Stimulated activated CD8-positive, alpha-beta memory T cell treated with anti-CD3 and anti-CD28 coated beads, Interleukin-12 subunit alpha, Interleukin-12 subunit beta, amount 100 ng/mL, for 1 hour (primary cell): Measurements from ENCODE around the gene NEDD4L.
"Not testable (repeated sequence)": the region's sequence is repeated elsewhere in the genome, so short reads cannot be mapped to it uniquely, and the experiment has no call there.

Experiments
- DNase-seq: peaks from one replicate; pipeline ENCODE4 v3.0.0-alpha.2; 2020; ENCODE audit warnings: low read depth

NEDD4L gene

DNA sequence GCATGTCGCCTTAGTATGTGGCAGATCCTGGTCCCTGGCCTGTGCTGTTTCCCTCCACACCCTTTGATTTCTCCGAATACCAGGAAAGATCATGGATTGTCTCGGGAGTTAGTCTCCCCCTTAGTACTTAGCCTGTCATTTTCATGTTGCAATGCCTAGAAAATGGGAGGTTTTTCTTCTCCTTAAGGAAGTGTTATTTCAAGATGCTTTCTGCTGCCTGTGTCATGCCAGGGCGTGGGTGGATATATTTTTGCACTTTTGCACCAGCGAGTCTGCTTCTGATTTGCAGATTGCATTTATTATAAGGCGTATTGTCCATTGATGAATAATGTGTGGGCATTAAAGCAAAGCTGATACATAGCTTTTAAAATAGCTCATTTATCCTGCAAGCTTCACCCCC lies 223.5 kb downstream of the NEDD4L start:
- no peak for DNase-seq

DNA sequence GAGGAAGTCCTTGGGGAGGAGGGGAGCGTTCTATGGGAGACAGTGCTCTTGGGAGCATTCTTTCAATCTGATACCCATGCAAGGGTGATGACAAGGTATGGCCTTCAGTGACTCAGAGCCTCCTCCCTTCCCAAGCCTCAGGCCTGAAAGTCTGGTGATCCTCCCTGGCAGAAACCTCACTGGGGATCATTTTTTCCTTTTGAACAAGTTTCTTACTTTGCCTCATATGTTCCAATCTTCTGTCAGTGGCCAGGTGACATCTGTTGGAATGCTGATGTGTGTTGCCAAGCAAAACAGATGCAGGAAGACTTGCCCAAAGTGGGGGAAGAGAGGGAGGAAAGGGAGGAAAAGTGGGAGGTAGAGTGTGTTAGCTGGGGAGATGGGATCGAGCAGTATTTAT lies 224.8 kb downstream of the NEDD4L start:
- no peak for DNase-seq

DNA sequence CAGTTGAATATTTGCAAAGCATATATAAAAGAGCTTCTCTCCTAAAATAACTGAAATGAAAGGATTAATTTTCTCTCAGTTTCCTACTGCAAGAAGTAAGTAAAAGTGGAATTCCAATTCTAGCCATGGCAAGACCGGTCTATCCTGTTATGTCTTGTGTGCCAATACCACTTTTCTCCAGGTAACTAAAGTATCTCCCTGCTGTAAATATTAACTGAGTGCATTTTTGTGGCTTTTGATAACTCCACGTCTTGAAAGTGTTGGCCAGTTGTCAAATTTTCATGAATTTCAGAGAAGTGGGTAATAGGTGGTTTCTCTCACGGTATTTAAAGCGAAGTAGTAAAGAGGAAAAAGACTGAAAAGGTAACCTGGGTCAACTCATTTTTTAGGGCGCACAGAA lies 225.9 kb downstream of the NEDD4L start:
- no peak for DNase-seq

DNA sequence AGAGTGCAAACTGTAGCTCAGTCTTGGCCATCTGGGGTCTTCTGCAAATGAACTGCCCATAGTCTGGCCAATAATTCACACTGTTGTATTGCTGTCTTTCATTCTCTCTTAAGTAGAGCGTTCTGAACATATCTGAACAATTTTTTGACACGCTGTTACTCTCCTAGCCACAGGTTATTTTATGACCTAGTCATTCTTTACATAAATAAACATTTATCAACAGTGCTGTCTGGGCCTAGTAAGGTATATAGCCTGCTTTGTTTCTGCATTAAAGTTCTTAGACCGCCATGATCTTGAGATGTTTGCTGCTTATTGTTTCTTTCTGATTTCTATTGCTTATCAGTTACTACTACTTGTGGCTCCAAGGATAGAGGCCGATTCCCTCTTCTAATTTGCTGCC lies 226.4 kb downstream of the NEDD4L start:
- no peak for DNase-seq

DNA sequence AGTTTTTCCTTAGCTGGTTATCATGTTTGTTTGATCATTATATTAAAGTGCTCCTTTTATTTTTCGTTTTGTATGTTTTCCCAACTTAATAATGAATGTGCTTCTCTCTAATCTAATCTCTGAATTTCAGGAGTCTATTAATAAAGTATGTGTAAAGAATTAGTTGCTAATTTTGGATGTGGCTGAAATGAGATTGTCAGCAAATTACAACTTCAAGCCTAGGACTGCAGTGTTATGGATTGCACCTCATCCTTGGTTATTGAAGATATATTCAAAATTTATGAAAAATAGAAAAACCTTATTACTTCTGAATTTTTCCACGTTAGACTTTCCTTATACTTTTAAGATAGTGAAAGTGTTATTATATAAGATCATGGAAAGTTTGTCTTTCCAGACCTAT lies 227.7 kb downstream of the NEDD4L start:
- no peak for DNase-seq

DNA sequence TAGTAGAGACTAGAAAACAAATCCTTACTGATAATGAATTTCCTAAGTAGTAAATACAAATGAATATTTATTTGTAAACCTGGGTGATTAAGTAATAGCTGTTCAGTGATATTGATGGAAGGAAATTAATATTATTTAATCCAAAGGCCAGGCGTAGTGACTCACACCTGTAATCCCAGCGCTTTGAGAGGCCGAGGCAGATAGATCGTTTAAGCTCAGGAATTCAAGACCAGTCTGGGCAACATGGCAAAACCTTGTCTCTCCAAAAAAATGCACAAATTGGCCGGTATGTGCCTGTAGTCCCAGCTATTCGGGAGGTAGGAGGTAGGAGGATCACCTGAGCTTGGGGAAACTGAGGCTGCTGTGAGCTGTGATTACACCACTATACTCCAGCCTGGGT lies 228.2 kb downstream of the NEDD4L start:
- no peak for DNase-seq

DNA sequence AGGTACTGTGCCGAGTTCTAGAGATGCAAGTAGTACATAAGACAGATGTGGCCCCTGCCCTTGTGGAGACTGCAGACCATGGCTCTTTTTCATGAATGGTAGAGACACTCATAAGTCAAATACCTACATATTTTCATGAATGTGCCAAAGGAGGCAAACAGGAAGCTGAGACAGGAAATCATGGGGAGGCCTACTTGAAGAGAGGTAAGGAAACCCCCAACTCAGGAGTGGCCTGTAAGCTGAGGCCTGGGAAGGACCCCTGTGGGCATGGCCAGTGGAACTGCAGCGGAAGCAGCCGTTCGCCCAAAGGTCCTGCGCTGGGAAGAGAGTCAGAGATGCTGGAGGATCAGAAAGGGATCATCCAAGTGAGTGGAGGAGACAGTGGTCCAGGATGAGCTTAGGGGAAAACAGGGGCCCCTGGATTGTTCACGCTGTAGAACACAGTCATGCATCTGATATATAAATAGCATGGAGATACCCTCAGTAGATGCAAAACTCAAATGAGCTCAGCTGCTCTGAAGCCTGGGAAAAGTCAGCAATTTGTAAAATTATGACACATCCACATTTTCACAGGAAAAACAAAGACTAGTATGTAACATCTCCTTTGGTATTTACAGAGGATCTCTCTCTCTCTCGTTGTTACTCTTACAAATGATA lies 228.9 kb downstream of the NEDD4L start:
- no peak for DNase-seq

DNA sequence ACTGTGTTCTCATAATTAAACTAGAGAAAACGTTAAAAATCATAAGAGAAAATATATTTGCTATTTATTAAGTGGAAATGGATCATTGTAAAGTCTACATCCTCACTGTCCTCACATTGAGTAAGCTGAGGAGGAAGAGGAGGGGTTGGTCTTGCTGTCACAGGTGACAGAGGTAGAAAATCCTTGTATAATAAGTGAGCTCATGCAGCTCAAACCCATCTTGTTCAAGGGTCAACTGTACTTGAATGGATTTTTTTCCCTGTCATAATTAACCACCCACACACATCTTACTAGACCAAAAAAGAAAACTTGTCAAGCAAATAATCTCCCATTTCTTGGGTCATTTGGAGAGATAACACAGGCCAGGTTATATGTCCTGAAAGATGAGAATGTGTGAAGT lies 231.2 kb downstream of the NEDD4L start:
- DNase-seq, result no peak

DNA sequence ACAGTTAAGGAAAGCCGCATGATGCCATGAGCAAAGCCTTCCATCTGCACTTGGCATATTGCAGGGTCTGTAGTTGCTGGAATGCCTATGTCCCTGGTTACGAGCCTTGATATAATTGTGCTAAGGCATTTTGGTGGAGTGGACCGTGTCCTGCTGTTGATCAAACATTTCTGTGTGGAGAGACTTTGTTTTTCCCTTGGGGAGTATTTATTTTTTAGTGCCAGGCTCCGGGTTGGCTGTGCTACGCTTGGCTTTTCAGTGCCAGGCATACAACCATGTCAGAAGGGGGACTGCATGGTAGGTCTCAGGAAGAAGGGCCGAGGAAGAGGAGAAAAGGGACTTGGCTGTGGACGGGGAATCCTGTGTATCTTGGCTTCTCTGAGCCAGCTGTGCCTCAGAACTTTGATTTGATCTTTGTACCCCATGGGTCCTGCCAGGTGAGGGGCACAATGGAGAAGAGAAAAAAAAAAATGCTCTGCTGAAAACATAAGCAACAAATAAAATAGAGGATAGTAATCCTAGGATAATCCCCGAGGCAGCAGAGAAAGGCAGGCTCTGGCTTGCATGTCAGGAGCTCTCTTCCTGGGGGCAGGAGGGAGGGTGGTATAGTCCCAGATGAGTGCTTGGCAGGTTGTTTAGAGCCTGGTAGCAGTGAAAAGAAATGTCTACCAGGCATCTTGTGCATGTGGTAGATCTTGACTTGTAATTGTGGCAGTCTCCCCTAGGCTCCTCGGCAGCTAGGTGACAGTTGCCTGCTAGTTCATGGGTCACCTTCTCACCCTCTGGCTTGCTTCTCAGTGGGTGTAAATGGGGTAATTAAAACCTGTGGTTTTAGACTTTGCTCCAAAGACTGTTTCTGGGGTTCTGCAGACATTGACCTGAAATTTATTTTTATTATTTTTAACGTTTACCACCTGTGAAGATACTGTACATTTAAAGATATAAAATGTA lies 233.0 kb downstream of the NEDD4L start:
- DNase-seq, result no peak

DNA sequence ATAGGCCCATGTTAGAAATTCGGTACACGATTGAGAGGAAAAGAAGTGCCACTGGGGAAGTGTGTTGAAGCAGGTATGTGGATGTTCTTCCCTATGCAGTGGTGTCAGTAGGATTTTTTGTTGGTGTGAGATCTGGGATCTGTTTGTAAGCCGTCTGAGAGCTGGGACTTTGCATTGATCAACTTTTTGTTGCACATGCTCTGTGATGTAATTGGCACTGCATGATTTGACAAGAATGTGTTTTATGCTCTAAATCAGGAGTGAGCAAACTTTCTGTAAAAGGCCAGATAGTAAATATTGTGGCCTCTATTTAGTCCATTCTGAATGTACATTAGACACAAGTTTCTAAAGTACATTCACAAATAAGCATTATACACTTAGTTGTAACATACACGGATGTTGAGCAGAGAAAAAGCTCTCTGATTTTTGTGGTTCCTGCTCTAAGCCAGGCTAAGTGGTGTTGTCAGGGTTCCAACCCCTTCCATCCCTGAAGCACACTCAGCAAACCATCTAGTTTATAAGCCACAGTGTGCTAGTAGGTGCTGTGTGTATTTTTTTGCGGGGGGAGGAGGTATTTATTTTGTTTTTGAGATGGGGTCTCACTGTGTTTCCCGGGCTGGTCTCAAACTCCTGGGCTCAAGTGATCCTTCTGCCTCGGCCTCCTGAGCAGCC lies 235.6 kb downstream of the NEDD4L start:
- no peak for DNase-seq

DNA sequence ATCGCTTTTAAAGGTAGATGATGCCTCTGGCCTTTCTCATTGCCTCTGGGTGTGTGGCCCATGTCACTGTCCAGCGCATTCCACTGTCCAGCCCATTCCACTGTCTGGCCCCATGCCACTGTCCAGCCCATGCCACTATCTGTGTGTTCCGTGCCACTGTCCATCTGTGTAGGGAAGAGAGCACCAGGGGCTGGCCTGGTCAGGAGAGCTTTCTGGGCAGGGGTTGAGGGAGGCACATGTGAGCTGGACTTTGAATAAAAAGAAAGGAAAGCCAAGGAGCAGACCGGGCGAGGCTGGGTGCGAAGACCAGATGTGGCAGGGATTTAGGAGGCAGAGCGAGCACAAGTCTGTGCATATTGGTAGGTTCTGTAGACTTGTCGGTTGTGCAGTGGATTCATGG lies 236.2 kb downstream of the NEDD4L start:
- DNase-seq, result no peak

DNA sequence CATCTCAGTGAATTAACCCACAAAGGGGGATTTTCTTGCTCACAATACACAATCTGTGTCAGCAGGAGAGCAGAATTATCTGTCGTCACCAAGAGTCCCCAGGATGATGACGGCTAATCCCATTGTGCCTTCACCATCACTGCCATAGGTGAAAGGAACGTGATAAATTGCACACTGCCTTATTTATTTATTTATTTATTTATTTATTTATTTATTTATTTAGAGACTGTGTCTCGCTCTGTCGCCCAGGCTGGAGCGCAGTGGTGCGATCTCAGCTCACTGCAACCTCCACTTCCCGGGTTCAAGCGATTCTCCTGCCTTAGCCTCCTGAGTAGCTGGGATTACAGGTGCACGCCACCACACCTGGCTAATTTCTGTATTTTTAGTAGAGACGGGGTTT lies 238.8 kb downstream of the NEDD4L start:
- not testable (repeated sequence) for DNase-seq

DNA sequence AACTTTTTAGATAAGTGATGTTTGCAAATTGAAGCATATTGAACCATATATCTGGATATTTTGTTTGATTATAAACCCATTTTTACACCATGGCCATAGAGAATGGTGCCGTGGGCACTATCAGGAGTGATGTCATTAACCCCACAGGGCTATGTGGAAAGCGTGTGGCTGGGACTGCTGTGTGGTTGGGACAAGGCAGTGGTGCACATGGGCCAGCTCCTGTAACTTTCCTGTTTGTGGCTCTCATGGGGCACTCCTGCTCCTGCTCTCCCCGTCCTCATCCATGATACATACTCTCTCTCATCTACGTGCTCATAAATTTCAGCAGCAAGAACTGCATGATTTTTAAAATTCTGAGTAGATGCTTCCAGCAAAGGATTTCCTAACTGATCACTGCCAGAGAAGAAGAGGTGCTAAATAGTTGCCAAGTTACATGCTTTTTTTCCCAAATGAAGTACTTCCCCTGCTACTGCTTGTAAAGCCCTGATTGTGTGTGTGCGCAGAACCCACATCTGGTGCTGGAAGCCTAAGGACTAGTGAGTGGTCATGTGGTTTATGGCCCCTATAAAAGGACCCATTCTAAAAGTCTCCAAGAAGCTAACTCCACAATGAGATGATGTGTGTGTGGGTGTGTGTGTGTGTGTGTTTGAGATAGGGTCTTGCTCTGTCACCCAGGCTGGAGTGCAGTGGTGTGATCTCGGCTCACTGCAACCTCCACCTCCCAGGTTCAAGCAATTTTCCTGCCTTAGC lies 240.8 kb downstream of the NEDD4L start:
- no peak for DNase-seq

DNA sequence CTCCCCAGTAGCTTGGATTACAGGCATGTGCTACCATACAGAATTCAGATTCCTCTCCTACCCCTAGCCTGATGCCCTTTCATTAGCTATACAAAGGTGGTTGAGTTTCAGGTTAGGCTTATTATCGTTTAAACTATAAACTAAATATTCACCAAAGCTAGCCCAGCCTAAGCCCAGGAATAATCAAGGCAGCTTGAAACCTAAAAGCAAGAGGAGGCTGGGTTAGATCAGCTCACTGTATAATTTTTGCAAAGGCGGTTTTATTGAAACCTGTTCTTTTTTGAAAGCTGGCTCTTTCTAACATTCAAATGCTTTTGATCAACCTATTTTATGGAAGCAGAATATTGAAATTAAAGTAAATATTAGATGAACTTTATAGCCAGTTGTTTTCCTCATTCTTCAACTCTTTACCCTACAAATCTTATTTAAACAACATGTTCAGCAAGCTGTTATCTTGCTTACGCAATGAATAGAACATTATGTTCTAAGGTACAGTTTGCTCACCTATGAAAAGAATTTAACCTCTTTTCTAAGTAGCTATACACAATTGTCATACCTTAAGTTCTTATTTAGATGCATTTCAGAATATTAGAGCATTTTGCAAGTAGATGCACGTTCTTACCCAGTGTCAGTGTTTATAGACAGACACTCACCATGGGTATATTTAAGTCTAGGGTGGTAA lies 241.6 kb downstream of the NEDD4L start:
- no peak for DNase-seq

DNA sequence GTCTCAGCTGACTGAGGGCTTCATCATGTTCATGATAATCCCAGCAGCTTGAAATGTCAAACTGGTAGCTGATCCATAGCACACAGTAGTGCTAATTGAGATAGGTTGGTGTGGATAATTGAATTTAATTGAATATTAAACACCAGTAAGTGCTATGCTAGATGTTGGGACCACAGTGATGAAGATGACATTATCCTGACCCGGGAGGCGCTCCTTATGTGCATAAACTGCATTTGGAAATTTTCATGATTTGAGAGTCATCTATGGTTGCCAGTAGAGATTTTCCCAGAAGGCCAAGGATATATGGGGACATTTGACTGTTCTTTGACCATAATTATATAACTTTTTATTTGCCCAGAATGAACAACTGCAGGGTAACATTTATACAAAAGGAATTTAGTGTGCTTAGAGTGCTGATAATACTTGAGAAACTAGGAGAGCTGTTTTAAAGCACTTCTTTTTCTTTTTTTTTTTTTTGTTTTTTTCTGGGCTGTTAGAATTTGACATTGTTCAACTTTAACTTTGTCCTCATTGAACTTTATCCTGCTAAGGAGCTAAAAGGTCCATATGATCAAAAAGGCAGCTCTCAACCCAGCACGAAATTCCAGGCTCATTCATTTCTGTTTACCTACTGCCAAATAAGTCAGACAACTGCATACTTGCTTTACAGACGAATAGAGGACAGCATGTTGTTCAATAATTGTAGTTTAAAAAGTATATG lies 242.8 kb downstream of the NEDD4L start:
- no peak for DNase-seq

DNA sequence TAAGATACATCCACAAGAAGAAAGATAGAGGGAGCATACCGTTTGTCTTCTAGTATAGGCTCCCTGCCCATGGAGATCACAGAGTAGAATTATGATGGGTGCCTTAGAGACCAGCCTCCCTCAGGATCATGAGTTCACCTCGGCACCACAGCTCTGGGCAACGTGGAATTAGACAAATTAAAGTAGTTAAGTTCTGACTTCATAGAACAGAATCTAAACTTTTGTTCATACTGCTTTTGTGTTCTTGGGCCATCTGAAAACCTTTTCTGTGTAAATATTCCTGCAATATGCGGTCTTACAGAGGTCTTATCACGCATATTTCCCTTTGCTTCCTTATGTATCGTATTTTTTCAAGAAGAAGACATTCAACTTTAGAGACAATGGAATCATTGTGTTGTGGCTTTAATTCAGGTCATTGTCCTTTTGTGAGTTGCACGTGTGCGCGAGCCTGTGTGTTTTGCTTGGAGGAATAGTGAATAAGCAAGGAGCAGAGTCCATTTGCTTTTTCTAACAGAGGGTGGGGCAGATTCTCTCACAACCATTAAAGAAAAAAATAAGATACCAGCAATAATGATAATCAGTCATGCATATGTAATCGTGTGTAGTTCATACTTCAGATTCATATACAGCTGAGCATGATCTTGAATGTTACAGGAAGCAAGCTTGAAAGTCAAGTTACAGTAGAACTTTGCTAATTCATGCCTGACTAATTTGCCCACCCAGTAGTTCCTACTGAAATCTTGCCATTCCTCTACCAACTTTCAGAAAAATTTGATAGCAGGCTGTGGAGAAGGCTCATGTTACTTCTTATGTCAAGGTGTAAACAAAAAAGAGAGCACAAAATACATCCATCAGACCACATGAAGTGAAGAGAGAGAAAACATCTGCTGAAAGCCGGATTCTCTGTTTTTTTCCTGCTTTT lies 243.6 kb downstream of the NEDD4L start:
- no peak for DNase-seq

DNA sequence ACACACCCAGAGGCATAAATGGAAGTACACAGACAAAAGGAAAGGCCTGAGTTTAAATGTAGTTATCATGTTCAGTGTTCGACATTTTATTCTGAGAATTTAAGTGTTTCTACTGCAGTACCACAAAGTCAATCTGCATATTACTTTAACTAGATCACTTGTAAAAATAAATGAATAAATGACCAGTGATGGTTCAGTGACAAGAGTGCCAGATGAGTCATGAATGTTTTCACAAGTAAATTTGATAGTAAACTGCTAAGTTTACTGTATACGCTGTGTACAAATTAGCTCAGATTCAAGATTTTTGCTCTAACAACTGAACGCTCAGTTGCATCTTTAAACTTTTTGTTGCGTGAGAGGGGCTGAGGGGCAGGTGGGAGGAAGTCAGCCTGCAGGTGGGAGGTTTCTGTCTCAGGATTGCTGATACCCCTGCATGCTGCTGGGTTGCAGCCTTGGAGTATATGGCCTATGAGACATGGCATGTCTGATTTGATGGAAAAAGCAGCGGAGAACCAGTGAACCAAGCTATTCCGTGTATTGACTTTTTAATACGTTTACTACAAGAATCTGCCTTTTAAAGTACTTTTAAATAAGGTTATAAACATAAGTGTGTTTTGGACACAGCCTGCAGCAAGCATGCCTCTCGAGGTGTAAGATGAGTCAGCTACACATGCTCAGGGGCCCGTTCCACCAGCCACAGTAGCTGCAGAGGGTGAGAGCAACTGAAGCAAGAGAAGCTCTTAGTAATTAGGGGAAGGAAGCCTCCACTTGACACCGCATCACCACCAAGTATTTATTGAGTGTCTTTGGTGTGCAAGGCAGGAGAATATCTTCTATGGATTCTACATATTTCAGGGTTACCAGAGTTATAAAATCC lies 245.1 kb downstream of the NEDD4L start:
- no peak for DNase-seq

DNA sequence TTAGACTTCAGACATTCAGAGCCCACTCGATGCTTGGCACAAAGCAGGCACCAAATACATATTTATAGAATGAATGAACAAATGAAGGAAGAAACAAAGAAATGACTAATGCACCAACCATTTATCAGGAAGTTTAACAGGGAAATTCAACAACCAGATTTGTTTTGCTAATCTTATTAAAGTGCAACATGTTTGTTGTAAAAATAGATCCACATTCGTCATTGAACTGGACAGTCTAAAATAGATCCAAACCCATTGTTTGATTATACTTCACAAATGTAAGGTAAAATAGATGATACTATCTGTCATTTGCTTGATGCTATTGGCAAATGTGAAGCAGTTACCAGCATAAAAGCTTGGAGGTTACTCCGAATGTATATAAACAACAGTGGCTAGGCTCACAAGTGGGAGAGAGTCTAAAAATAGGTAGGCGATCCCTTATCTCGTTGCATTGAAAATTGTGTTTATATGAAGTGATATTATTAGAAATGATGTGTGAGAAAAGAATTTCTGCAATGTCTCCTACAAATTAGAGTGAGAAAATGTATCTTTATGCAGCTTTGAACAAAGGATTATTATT lies 246.2 kb downstream of the NEDD4L start:
- DNase-seq, result no peak

DNA sequence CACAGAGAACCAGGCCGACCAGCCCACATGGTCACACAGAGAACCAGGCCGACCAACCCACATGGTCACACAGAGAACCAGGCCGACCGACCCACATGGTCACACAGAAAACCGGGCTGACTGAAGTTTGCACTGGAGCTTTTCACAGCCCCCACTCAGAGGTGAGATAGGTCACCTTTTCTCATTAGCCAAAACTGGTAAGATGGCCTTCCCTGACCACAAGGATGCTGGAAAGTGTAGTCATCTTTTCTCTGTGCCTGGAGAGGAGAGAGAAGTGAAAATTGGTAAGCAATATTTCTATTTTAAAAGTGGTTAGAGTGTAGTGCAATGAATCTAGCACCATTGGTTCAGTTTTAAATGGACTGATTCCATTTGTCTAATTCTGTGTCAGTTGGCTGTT lies 247.1 kb downstream of the NEDD4L start:
- DNase-seq, result no peak
